Heart left ventricle (tissue), 16 donors: Measurements from ENCODE around the gene GABBR1. TPM values are rescaled to one million over a fixed set of nuclear protein-coding genes. Genes with fewer than 3 reads are reported as not detected.

ENCODE experiments used
- ATAC-seq, 4 donors: fragments of 200-7000 bp; cut with Tn5 transposase; one replicate each; pipeline ENCODE4 v1.9.1; 2020 to 2022; ENCODE audit warnings: moderate library complexity in 4 of 4, mild to moderate bottlenecking in 3 of 4, moderate number of reproducible peaks in 1 of 4
- DNase-seq, 5 donors: peaks; one replicate each; pipeline ENCODE4 v3.0.0-alpha.2; 2020
- H3K27ac ChIP-seq, 12 donors: fragments of 200-600 bp; sonication (generic) in 4 of 12; one replicate each; pipeline versions ENCODE4 v1.5.0 to v1.8.0; 2016 to 2022; ENCODE audit warnings: mild to moderate bottlenecking in 2 of 12
- H3K27me3 ChIP-seq, 9 donors: fragments of 200-600 bp; sonication (generic) in 2 of 9; one replicate each; pipeline versions ENCODE4 v1.5.1 to v1.8.0; 2016 to 2022; ENCODE audit warnings: mild to moderate bottlenecking in 3 of 9
- H3K36me3 ChIP-seq, 9 donors: fragments of 200-600 bp; sonication (generic) in 2 of 9; one replicate each; pipeline versions ENCODE4 v1.5.0 to v1.8.0; 2018 to 2022; ENCODE audit warnings: mild to moderate bottlenecking in 2 of 9
- H3K4me1 ChIP-seq, 12 donors: fragments of 200-600 bp; sonication (generic) in 4 of 12; one replicate each; pipeline versions ENCODE4 v1.5.0 to v1.8.0; 2016 to 2022; ENCODE audit warnings: mild to moderate bottlenecking in 3 of 12
- H3K4me3 ChIP-seq, 12 donors: fragments of 200-600 bp; sonication (generic) in 4 of 12; one replicate each; pipeline versions ENCODE4 v1.5.0 to v1.8.0; 2017 to 2022; ENCODE audit warnings: mild to moderate bottlenecking in 9 of 12, moderate library complexity in 4 of 12
- H3K9me3 ChIP-seq, 12 donors: fragments of 200-600 bp; sonication (generic) in 4 of 12; one replicate each; pipeline versions ENCODE4 v1.5.0 to v1.8.0; 2016 to 2022; ENCODE audit warnings: mild to moderate bottlenecking in 1 of 12
- POLR2A ChIP-seq, 2 donors: fragments of 450-650 bp; IDR thresholded peaks; one replicate each; pipeline ENCODE4 v1.6.1; 2017; ENCODE audit warnings: antibody characterized with exemption in 2 of 2, mild to moderate bottlenecking in 2 of 2, moderate library complexity in 2 of 2
- WGBS, 4 donors: extraction: QIAGEN DNeasy Blood & Tissue Kit in 2 of 4; methylation state at CpG; one replicate each; pipeline versions ENCODE4 v1.1.5 to v1.1.7; 2013 to 2018; 5-methylcytosine and 5-hydroxymethylcytosine counted together
- intact Hi-C, 10 donors: fragments of 100-400 bp; cut with DNase I; formaldehyde crosslinking; loops; one replicate each; pipeline versions ENCODE4 v1.11.1 to v1.14.2; 2022
- polyA plus RNA-seq, 2 donors: library from polyadenylated mRNA; stranded (reverse); fragments of 200-250 nt; gene quantifications; one replicate each; pipeline ENCODE4 v1.2.3, GENCODE V29; 2013
- total RNA-seq, 9 donors: library from RNA; depleted of rRNA in 2 of 9; stranded (reverse); fragments of >200 nt in 2 of 9; fragmentation: NEBNext Ultra II Directional in 3 of 9; extraction: Animal tissue kit (Norgen Biotek cat#: 25700) in 3 of 9; gene quantifications; one replicate each; pipeline versions ENCODE4 v1.1.0 to v1.2.4, GENCODE V29; 2016 to 2023
- TF ChIP-seq, protein P1 (sequence below), 12 donors: fragments of 200-600 bp; sonication (generic) in 4 of 12; IDR thresholded peaks; one replicate each; pipeline versions ENCODE4 v1.5.0 to v1.8.0; 2018 to 2022; ENCODE audit warnings: antibody characterized with exemption in 12 of 12, mild to moderate bottlenecking in 5 of 12
- donor health status: ischemic (EF 13 %, LVEDD 7.1; RV severe dilation, severe dysfunction).
- donor health status: healthy with polysubstance abuse.
- donor health status: DM: no; HTN: yes; CAD: no.
- donor health status: DM: no; HTN: no; CAD: no.
- donor health status: ischemic (EF 25% LVEDD 6.9; RV normal size, moderate dysfunction).
- donor health status: ischemic (EF 25% LVEDD 5.7; RV mildly dilated, moderate dysfunction).
- donor health status: healthy.
- donor health status: DM: yes; HTN: yes; CAD: no.
- donor health status: ischemic (EF 35%, LVEDD 5.7; RV mildly dilated, moderate dysfunction).
- donor health status: nonischemic (EF 11% LVEDD 7.7; RV severe dilation, severe dysfunction).
- donor health status: DM: yes; HTN: yes; CAD: no.
- donor health status: PGD.
- donor health status: ischemic (EF 29% LVEDD 5.4; RV normal size, mild dysfunction).
- donor health status: nonischemic (EF 23%, LVEDD 6.1; RV moderate dilation, normal function).

GABBR1 gene
- total and polyA plus RNA-seq, 11 donors: 11.6 to 30.8 (median 18.1) TPM

DNA sequence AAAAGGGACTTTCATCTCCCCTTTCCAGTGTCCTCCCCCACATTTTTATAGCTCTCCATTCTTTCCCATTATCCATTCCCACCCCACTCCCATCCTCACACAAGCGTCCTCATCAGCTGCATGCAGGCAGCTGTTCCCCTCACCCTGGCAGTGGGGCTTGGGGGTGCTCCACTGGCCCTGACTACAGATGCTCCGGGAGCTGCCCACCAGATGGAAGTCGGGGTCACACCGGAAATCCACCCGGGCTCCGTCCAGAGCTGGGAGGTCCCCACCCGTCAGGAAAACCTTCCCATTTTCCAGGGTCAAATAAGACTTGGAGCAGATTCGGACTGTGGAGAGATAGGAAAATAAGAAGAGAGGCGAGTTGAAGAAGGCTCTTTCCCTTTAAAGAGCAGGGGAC is 2.7 kb downstream of the GABBR1 start:
- Histone ChIP-seq H3K36me3 (no peaks in the 10 kb centered on the region), H3K27me3 (peaks cover 0 to 6% (median 0%) of the 10 kb centered on the region in 9 donors), H3K27ac (no peak overlapping the region), H3K4me3 (no peak overlapping the region), H3K4me1 (peaks cover 0 to 46% (median 29%) of the 10 kb centered on the region in 12 donors), H3K9me3 (no peaks in the 10 kb centered on the region)
- TF ChIP-seq POLR2A (IDR thresholded peaks at IDR 0.05): no peak
- TF ChIP-seq, protein P1, sequence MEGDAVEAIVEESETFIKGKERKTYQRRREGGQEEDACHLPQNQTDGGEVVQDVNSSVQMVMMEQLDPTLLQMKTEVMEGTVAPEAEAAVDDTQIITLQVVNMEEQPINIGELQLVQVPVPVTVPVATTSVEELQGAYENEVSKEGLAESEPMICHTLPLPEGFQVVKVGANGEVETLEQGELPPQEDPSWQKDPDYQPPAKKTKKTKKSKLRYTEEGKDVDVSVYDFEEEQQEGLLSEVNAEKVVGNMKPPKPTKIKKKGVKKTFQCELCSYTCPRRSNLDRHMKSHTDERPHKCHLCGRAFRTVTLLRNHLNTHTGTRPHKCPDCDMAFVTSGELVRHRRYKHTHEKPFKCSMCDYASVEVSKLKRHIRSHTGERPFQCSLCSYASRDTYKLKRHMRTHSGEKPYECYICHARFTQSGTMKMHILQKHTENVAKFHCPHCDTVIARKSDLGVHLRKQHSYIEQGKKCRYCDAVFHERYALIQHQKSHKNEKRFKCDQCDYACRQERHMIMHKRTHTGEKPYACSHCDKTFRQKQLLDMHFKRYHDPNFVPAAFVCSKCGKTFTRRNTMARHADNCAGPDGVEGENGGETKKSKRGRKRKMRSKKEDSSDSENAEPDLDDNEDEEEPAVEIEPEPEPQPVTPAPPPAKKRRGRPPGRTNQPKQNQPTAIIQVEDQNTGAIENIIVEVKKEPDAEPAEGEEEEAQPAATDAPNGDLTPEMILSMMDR (IDR thresholded peaks at IDR 0.05): no peak
- DNase-seq (no peak), ATAC-seq (no peak)
- 71 to 77% (median 74%) methylated on average over 9 of the region's 9 CpGs for WGBS, 4 donors
- intact Hi-C loops: no loop called here

DNA sequence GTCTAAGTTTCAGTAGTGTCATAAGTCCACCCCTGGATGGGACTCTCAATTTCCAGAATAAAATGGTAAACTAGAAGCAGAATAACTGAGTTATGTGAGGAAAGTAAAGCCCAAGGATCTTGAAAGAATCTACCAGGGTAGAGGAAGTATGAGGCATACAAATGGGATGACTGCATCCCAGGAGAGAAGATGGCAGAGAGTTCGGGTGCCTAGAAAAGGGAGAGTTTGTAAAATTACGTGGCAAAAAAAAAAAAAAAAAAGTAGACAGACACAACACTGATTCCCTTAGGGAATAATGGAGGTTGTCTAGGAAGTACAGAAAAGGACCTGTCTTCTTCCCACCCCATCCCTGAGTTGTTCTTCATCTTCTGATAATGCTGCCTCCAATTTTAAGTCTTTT is 3.4 kb downstream of the GABBR1 start:
- Histone ChIP-seq H3K27ac (no peak overlapping the region), H3K27me3 (peaks cover 0 to 6% (median 0%) of the 10 kb centered on the region in 9 donors), H3K4me1 (peaks cover 0 to 46% (median 29%) of the 10 kb centered on the region in 12 donors), H3K4me3 (no peak overlapping the region), H3K9me3 (no peaks in the 10 kb centered on the region), H3K36me3 (peaks cover 0 to under 1% (median 0%) of the 10 kb centered on the region in 9 donors)
- WGBS, 4 donors: 79 to 95% (median 83%) methylated on average over 2 of the region's 2 CpGs
- intact Hi-C loops: no loop called here
- TF ChIP-seq, protein P1 (IDR thresholded peaks at IDR 0.05): no peak
- no peak for TF ChIP-seq POLR2A (IDR thresholded peaks at IDR 0.05)
- DNase-seq (no peak), ATAC-seq (no peak)

DNA sequence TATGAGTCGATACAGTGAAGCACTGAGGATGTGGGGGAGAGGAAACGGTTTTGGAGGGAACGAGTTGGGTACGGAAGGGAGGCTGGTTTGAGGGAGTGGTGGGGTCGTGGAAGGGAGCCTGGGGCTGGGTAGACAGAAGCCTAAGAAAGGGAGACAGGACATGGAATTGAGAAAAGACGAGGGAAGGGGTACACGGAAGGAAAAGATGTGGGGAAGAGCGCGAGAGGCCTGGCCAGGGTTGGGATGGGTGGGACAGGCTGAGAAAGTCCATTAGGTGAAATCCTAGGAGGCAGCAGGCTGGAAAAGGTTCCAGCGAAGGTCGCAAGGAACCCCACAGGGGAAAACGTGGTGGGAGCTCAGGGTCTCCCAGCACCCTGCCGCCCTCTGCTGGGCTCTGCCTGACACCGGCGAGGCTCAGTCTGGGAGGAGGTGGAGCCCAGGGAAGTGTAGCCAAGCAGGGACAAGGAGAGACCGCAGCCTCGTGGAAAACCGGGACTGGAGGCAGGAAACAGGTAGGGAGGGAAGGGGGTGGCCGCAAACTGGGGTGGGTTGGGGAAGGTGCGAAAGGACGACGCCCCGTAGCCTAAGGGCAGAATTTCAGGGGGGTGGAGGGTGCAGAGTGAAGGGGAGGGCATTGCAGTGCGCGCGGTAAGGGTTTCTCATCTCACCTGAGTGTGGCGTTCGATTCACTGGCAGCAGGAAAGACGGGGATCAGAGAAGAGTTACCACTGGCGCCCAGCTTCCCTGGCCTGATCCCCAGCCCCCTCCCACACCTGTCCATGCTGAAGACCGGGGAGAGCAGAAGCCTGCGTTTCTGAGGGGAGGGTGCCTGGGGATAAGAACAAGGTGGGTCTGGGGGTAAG is 4.3 kb downstream of the GABBR1 start:
- peaks cover 0 to 6% (median 0%) of the 10 kb centered on the region in 9 donors for H3K36me3 ChIP-seq
- peaks cover 0 to 6% (median 0%) of the 10 kb centered on the region in 9 donors for H3K27me3 ChIP-seq
- peak overlapping the region; percentile 34 to 71 (median 59) for H3K4me3 ChIP-seq
- WGBS, 4 donors: 7 to 12% (median 10%) methylated on average over 29 to 32 of the region's 32 CpGs
- H3K4me1 ChIP-seq: peaks cover 0 to 45% (median 28%) of the 10 kb centered on the region in 12 donors
- H3K27ac ChIP-seq: peak overlapping the region; percentile 21 to 85 (median 68)
- peak in 1 of 2 donors; percentile 10 for TF ChIP-seq POLR2A (IDR thresholded peaks at IDR 0.05)
- TF ChIP-seq, protein P1 (IDR thresholded peaks at IDR 0.05): peak; percentile 38 to 87 (median 60)
- DNase-seq (peak; percentile 78 to 84 (median 82)), ATAC-seq (peak; percentile 44 to 77 (median 65))
- no peaks in the 10 kb centered on the region for H3K9me3 ChIP-seq
- intact Hi-C loops: no loop called here

DNA sequence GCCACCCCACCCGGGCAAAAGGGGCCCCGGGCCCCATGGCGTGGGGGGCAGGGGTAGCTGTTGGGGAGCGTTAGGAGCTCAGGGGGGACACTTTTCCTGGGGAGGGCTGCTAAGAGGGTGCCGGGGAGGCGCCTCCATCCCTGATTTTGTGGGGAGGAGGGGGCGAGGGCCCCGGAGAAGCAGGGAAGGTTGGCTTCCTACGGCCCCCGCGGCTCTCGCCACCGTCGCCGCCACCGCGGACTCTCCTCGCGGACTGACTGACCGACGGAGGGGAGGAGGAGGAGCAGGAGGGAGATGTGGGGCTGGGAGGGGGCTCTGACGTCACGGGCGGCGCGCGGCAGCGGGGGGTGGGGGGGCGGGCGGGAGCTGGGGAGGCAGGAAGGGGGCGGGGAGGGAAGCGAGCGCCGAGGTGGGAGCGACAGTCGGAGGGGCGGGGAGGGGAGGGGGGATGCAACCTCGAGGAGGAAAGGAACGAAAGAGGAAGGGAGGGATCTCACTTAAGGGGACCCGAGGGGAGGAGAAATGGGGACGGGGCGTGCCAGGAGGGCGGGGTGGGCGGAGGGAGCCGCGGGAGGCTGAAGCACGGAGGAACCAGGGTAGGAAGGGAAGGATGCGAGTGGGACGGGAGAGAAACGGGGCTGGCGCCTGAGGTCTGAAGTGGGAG is 5.1 kb downstream of the GABBR1 start:
- ATAC-seq: peak; percentile 29 to 67 (median 52)
- DNase-seq: peak; percentile 79 to 87 (median 84)
- 0 to 1% (median 1%) methylated on average over 37 to 51 of the region's 51 CpGs for WGBS, 4 donors

More for the DNA sequence above, 5.1 kb downstream of the GABBR1 start:
- Histone ChIP-seq H3K9me3 (no peaks in the 10 kb centered on the region), H3K27me3 (peaks cover 0 to 6% (median 0%) of the 10 kb centered on the region in 9 donors), H3K4me3 (peak overlapping the region; percentile 34 to 71 (median 59)), H3K4me1 (peaks cover 0 to 42% (median 27%) of the 10 kb centered on the region in 12 donors), H3K36me3 (peaks cover 0 to 12% (median 6%) of the 10 kb centered on the region in 9 donors), H3K27ac (peak overlapping the region; percentile 22 to 85 (median 68))
- intact Hi-C loops: no loop called here
- TF ChIP-seq, protein P1 (IDR thresholded peaks at IDR 0.05): no peak
- peak in 1 of 2 donors; percentile 67 for TF ChIP-seq POLR2A (IDR thresholded peaks at IDR 0.05)
